Mesendoderm (in vitro differentiated cells): Measurements from ENCODE around the gene SNIP1.
"Not testable (repeated sequence)": the region's sequence is repeated elsewhere in the genome, so short reads cannot be mapped to it uniquely, and the experiment has no call there.

Source experiments
- DNase-seq: peaks from one replicate; pipeline ENCODE4 v3.0.0; 2013
- H2AK5ac ChIP-seq: 2 replicates; pipeline ENCODE4 v1.6.1; 2013; ENCODE audit warnings: low read length, inconsistent platforms
- H2BK120ac ChIP-seq: 2 replicates; pipeline ENCODE4 v1.6.1; 2013; ENCODE audit warnings: low read depth, mild to moderate bottlenecking, low read length, moderate library complexity, mixed read lengths
- H2BK15ac ChIP-seq: replicated peaks from 2 replicates; pipeline ENCODE4 v1.6.1; 2013; ENCODE audit warnings: low read depth, mild to moderate bottlenecking, moderate library complexity
- H2BK5ac ChIP-seq: 2 replicates; pipeline ENCODE4 v1.6.1; 2013; ENCODE audit warnings: low read length, inconsistent platforms
- H3K18ac ChIP-seq: 2 replicates; pipeline ENCODE4 v1.6.1; 2013; ENCODE audit warnings: mild to moderate bottlenecking, low read length, mixed read lengths
- H3K23ac ChIP-seq: one replicate; pipeline ENCODE4 v1.6.1; 2013; ENCODE audit warnings: low read length
- H3K27ac ChIP-seq: 2 replicates; pipeline ENCODE4 v1.5.1; 2013; ENCODE audit warnings: low read depth, mild to moderate bottlenecking, inconsistent platforms, low read length, moderate library complexity
- H3K27me3 ChIP-seq: 2 replicates; pipeline ENCODE4 v1.6.1; 2013; ENCODE audit warnings: low read length, control low read depth, mild to moderate bottlenecking, inconsistent platforms; ENCODE audit not compliant: insufficient read depth, poor library complexity
- H3K36me3 ChIP-seq: 2 replicates; pipeline ENCODE4 v1.6.1; 2013; ENCODE audit warnings: low read length, inconsistent platforms; ENCODE audit not compliant: control insufficient read depth, insufficient read depth
- H3K4ac ChIP-seq: one replicate; pipeline ENCODE4 v1.6.1; 2013; ENCODE audit warnings: low read depth, mild to moderate bottlenecking, low read length, moderate library complexity
- H3K4me1 ChIP-seq: 2 replicates; pipeline ENCODE4 v1.6.1; 2013; ENCODE audit warnings: low read depth, low read length, inconsistent platforms; ENCODE audit not compliant: control insufficient read depth
- H3K4me2 ChIP-seq: 2 replicates; pipeline ENCODE4 v1.6.1; 2013; ENCODE audit warnings: low read length
- H3K4me3 ChIP-seq: 2 replicates; pipeline ENCODE4 v1.5.1; 2013; ENCODE audit warnings: mild to moderate bottlenecking, low read length
- H3K56ac ChIP-seq: one replicate; pipeline ENCODE4 v1.6.1; 2013; ENCODE audit warnings: low read length
- H3K79me1 ChIP-seq: 2 replicates; pipeline ENCODE4 v1.6.1; 2013; ENCODE audit warnings: low read length, inconsistent platforms
- H3K79me2 ChIP-seq: 2 replicates; pipeline ENCODE4 v1.6.1; 2013; ENCODE audit warnings: mild to moderate bottlenecking, low read length; ENCODE audit not compliant: control insufficient read depth, insufficient read depth
- H3K9ac ChIP-seq: 2 replicates; pipeline ENCODE4 v1.6.1; 2013; ENCODE audit warnings: low read length, inconsistent platforms
- H4K5ac ChIP-seq: one replicate; pipeline ENCODE4 v1.6.1; 2013; ENCODE audit warnings: low read length
- H4K8ac ChIP-seq: one replicate; pipeline ENCODE4 v1.6.1; 2013; ENCODE audit warnings: low read depth, mild to moderate bottlenecking, control low read depth, low read length, moderate library complexity
- WGBS: extraction: QIAGEN DNeasy Blood & Tissue Kit; methylation state at CpG from one replicate; pipeline ENCODE4 v1.1.7; 2013; ENCODE audit warnings: low lambda C conversion rate, missing lambda C conversion rate; ENCODE audit not compliant: insufficient coverage; ENCODE audit errors: extremely low coverage; 5-methylcytosine and 5-hydroxymethylcytosine counted together

SNIP1 gene

GRCh38 chr1:37540036-37540785, 13.9 kb downstream of the SNIP1 start:
- no peak overlapping the region for H2BK5ac ChIP-seq
- H2AK5ac ChIP-seq: no peak overlapping the region
- no peaks in the 10 kb centered on the region for H3K79me1 ChIP-seq
- no peak overlapping the region for H3K18ac ChIP-seq
- H3K9ac ChIP-seq: no peak overlapping the region
- WGBS: no CpG with 5 or more reads among the region's 30 CpGs
- no peaks in the 10 kb centered on the region for H3K4me1 ChIP-seq
- no peaks in the 10 kb centered on the region for H3K27me3 ChIP-seq
- no peak overlapping the region for H3K23ac ChIP-seq
- no peaks in the 10 kb centered on the region for H3K79me2 ChIP-seq
- no peak overlapping the region for H3K27ac ChIP-seq
- no peak overlapping the region for H3K56ac ChIP-seq
- H3K4me3 ChIP-seq: no peak overlapping the region
- H3K36me3 ChIP-seq: peaks cover 17% of the 10 kb centered on the region
- H4K5ac ChIP-seq: no peak overlapping the region
- H2BK120ac ChIP-seq: no peak overlapping the region
- no peak overlapping the region for H2BK15ac ChIP-seq
- no peak overlapping the region for H3K4ac ChIP-seq
- H4K8ac ChIP-seq: no peak overlapping the region
- H3K4me2 ChIP-seq: no peak overlapping the region
- no peak for DNase-seq

DNA sequence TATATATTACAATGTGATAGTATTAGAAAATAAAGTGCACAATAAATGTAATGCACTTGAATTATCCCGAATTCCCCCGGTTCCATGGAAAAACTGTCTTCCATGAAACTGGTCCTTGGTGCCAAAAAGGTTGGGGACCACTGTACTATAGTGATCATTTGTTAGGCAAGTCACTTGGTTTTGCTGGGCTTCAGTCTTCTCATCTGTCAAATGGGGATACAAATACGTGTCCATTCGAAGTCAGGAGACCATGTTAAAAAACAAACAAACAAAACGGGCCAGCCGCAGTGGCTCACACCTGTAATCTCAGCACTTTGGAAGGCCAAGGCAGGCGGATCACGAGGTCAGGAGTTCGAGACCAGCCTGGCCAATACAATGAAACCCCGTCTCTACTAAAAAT, 14.9 kb downstream of the SNIP1 start:
- not testable (repeated sequence) for H3K4ac ChIP-seq, H2AK5ac ChIP-seq, H3K9ac ChIP-seq, H3K79me2 ChIP-seq, H3K56ac ChIP-seq, H3K4me1 ChIP-seq, H3K79me1 ChIP-seq, H3K27me3 ChIP-seq, H4K5ac ChIP-seq, H3K4me3 ChIP-seq, H4K8ac ChIP-seq, H3K23ac ChIP-seq, DNase-seq, H3K27ac ChIP-seq, H2BK15ac ChIP-seq, H3K18ac ChIP-seq, H3K4me2 ChIP-seq, H2BK5ac ChIP-seq, H2BK120ac ChIP-seq
- WGBS: no CpG with 5 or more reads among the region's 10 CpGs
- H3K36me3 ChIP-seq: peaks cover 14% of the 10 kb centered on the region

DNA sequence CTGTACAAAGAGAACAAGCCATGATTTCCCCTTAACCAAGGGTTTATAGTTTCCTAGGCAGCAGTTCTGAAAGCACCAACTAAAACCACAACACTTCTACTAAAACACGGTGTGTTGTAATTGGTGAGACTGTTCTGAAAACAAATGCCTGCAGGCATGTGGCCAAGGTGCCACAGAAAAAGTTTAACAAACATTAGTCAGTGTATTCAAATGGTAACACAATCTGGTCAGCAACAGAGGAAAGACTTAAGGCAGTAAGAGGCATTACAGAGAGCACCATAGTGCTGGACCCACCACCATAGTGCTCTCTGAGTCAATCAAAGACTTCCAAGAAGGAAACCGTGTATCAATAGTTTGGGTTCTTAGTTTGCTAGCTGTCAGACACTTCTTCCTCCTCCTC, 16.7 kb downstream of the SNIP1 start:
- no peak overlapping the region for H2BK120ac ChIP-seq
- H2AK5ac ChIP-seq: no peak overlapping the region
- H3K36me3 ChIP-seq: peaks cover 14% of the 10 kb centered on the region
- H2BK5ac ChIP-seq: no peak overlapping the region
- H2BK15ac ChIP-seq: no peak overlapping the region
- H3K4me2 ChIP-seq: no peak overlapping the region
- H3K27ac ChIP-seq: no peak overlapping the region
- H3K4me1 ChIP-seq: no peaks in the 10 kb centered on the region
- H3K79me2 ChIP-seq: no peaks in the 10 kb centered on the region
- H3K23ac ChIP-seq: no peak overlapping the region
- H4K8ac ChIP-seq: no peak overlapping the region
- no peaks in the 10 kb centered on the region for H3K27me3 ChIP-seq
- H3K79me1 ChIP-seq: no peaks in the 10 kb centered on the region
- no peak overlapping the region for H4K5ac ChIP-seq
- H3K9ac ChIP-seq: no peak overlapping the region
- H3K4me3 ChIP-seq: no peak overlapping the region
- no peak for DNase-seq
- no peak overlapping the region for H3K4ac ChIP-seq
- no peak overlapping the region for H3K56ac ChIP-seq
- H3K18ac ChIP-seq: no peak overlapping the region
- WGBS: no CpG with 5 or more reads among the region's 2 CpGs

DNA sequence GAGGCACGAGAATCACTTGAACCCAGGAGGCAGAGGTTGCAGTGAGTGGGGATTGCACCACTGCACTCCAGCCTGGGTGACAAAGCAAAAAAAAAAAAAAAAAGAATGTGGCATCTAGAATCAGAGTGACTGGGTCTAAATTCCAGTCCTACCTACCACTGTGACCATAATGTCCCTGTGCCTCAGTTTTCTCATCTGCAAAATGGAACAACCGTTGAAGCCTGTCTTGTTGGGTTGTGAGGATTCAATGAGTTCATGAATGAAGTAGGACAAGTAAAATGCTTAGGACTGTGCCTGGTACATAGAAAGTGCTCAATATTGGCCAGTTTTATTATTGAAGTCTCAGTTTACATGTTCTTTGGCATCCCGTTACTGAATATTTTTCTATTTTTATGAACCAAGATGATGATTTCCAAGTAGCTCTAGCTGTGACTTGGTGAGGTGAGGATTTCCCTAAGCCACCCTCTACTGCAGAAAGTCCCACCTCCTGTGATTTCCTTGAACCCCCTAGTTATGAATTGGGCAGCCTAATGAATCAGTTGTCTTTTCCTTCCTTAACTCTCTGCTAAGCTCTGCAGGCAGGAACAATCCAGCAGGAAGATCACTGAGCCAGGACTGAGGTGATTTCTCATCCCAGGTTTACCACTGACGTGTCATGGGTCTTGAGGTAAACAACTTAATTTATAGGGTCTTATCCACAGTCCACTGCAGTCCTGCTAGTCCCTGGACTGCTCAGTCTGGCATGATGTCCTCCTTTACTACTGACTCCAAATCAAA, 20.6 kb downstream of the SNIP1 start:
- Histone ChIP-seq H3K4ac (no peak overlapping the region), H3K27me3 (no peaks in the 10 kb centered on the region), H3K27ac (no peak overlapping the region), H3K79me1 (no peaks in the 10 kb centered on the region), H3K9ac (no peak overlapping the region), H3K23ac (no peak overlapping the region), H3K36me3 (peaks cover 6% of the 10 kb centered on the region), H3K4me3 (no peak overlapping the region), H2BK5ac (no peak overlapping the region), H3K18ac (no peak overlapping the region), H3K79me2 (no peaks in the 10 kb centered on the region), H4K8ac (no peak overlapping the region), H2AK5ac (no peak overlapping the region), H2BK15ac (no peak overlapping the region), H3K4me2 (no peak overlapping the region), H3K56ac (no peak overlapping the region), H3K4me1 (no peaks in the 10 kb centered on the region), H2BK120ac (no peak overlapping the region), H4K5ac (no peak overlapping the region)
- DNase-seq: no peak
- WGBS: no CpG with 5 or more reads among the region's 4 CpGs

DNA sequence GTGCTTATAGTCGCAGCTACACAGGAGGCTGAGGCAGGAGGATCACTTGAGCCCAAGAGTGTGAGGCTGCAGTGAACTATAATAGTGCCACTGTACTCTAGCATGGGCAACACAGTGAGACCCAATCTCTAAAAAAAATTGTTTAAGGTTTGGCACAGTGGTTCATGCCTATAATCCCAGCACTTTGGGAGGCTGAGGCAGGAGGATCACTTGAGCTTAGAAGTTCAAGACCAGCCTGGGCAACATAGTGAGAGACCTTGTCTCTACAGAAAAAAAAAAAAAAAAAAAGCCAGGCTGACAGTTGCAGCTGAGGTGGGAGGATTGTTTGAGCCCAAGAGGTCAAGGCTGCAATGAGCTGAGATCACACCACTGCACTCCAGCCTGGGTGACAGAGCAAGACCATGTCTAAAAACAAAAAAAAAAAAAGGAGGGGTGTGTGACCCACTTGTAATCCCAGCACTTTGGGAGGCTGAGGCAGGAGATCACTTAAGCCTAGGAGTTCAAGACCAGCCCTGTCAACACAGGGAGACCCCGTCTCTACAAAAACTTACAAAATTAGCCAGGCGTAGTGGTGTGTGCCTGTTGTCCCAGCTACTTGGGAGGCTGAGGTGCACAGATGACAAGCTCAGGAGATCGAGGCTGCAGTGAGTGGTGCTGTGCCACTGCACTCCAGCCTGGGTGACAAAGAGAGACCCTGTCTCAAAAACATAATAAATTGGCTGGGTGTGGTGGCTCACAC, 21.5 kb downstream of the SNIP1 start:
- not testable (repeated sequence) for H4K8ac ChIP-seq, H2BK15ac ChIP-seq, H4K5ac ChIP-seq, H3K23ac ChIP-seq, H2AK5ac ChIP-seq, H2BK120ac ChIP-seq, H3K18ac ChIP-seq, H3K9ac ChIP-seq, H3K27me3 ChIP-seq, H3K27ac ChIP-seq, H3K36me3 ChIP-seq, H3K4me3 ChIP-seq, H3K79me1 ChIP-seq, H2BK5ac ChIP-seq, H3K4ac ChIP-seq, H3K79me2 ChIP-seq, DNase-seq, H3K4me2 ChIP-seq, H3K56ac ChIP-seq, H3K4me1 ChIP-seq
- no CpG with 5 or more reads among the region's 4 CpGs for WGBS
